WERI-Rb-1 (cell line): ENCODE results near the gene CAMTA1.

ENCODE experiments used
- DNase-seq: peaks from one replicate; pipeline ENCODE4 v3.0.0-alpha.2; 2020
- H3K27ac ChIP-seq: fragments of 250-450 bp; sonication (Bioruptor Pico); 2 replicates; pipeline ENCODE4 v1.5.1; 2020; ENCODE audit warnings: mild to moderate bottlenecking, moderate library complexity
- H3K27me3 ChIP-seq: fragments of 250-450 bp; sonication (Bioruptor Pico); 2 replicates; pipeline ENCODE4 v1.5.1; 2021; ENCODE audit warnings: mild to moderate bottlenecking, low read depth, moderate library complexity; ENCODE audit not compliant: insufficient read depth, severe bottlenecking
- H3K36me3 ChIP-seq: fragments of 250-450 bp; sonication (Bioruptor Pico); 2 replicates; pipeline ENCODE4 v1.5.1; 2020; ENCODE audit warnings: mild to moderate bottlenecking, moderate library complexity
- H3K4me3 ChIP-seq: 2 replicates; pipeline ENCODE4 v1.5.1; 2011; ENCODE audit warnings: low read depth, mild to moderate bottlenecking, control low read depth, low read length
- H3K9me3 ChIP-seq: fragments of 250-450 bp; sonication (Bioruptor Pico); 2 replicates; pipeline ENCODE4 v1.5.1; 2021; ENCODE audit warnings: mild to moderate bottlenecking, moderate library complexity; ENCODE audit not compliant: severe bottlenecking
- CTCF ChIP-seq: IDR thresholded peaks from 2 replicates; pipeline ENCODE4 v1.5.1; 2011; ENCODE audit warnings: low read depth, mild to moderate bottlenecking, control low read depth, inconsistent platforms, low read length

The CAMTA1 gene

GRCh38 chr1:7591565-7591964, 806.3 kb downstream of the CAMTA1 start:
- no peak overlapping the region for H3K27ac ChIP-seq
- H3K27me3 ChIP-seq = no peaks in the 10 kb centered on the region
- no peak for TF ChIP-seq CTCF
- H3K36me3 ChIP-seq = no peaks in the 10 kb centered on the region
- no peaks in the 10 kb centered on the region for H3K9me3 ChIP-seq
- no peak overlapping the region for H3K4me3 ChIP-seq
- no peak for DNase-seq

- no peaks in the 10 kb centered on the region for H3K27me3 ChIP-seq
- no peaks in the 10 kb centered on the region for H3K36me3 ChIP-seq
Observed at GRCh38 chr1:7592120-7592798, 807.0 kb downstream of the CAMTA1 start.

GRCh38 chr1:7594002-7594713, 808.9 kb downstream of the CAMTA1 start:
- DNase-seq = no peak
- H3K27me3 ChIP-seq = no peaks in the 10 kb centered on the region
- no peak overlapping the region for H3K27ac ChIP-seq
- H3K4me3 ChIP-seq = no peak overlapping the region
- H3K36me3 ChIP-seq = no peaks in the 10 kb centered on the region
- H3K9me3 ChIP-seq = no peaks in the 10 kb centered on the region
- TF ChIP-seq CTCF = no peak

More at GRCh38 chr1:7592120-7592798, 807.0 kb downstream of the CAMTA1 start:
- Histone ChIP-seq H3K9me3 (no peaks in the 10 kb centered on the region), H3K4me3 (no peak overlapping the region), H3K27ac (no peak overlapping the region)
- TF ChIP-seq CTCF = no peak
- no peak for DNase-seq

- H3K27me3 ChIP-seq = no peaks in the 10 kb centered on the region
- no peak for TF ChIP-seq CTCF
- H3K4me3 ChIP-seq = no peak overlapping the region
- H3K27ac ChIP-seq = no peak overlapping the region
- no peaks in the 10 kb centered on the region for H3K36me3 ChIP-seq
- no peaks in the 10 kb centered on the region for H3K9me3 ChIP-seq
- no peak for DNase-seq
Observed at GRCh38 chr1:7594714-7595295, 809.6 kb downstream of the CAMTA1 start.

- Histone ChIP-seq H3K4me3 (no peak overlapping the region), H3K36me3 (no peaks in the 10 kb centered on the region), H3K27ac (no peak overlapping the region), H3K27me3 (no peaks in the 10 kb centered on the region), H3K9me3 (no peaks in the 10 kb centered on the region)
- DNase-seq = no peak
- no peak for TF ChIP-seq CTCF
Observed at GRCh38 chr1:7595336-7595735, 810.1 kb downstream of the CAMTA1 start.
